Stimulated activated CD4-positive, alpha-beta T cell treated with anti-CD3 and anti-CD28 coated beads, Interleukin-4, amount 100 ng/mL, for 24 hours (primary cell): ENCODE data around the gene HOMER2.
"Not testable (repeated sequence)": the region's sequence is repeated elsewhere in the genome, so short reads cannot be mapped to it uniquely, and the experiment has no call there.

Source experiments
- DNase-seq: peaks from one replicate; pipeline ENCODE4 v3.0.0-alpha.2; 2020

HOMER2 gene

GRCh38 chr15:82952158-82953081, at the start of gene HOMER2:
HOMER2 (minus strand) TSS chr15:82952720; CDS start chr15:82952535, 185 bp downstream.
- DNase-seq = no peak

- DNase-seq = not testable (repeated sequence)
Observed at GRCh38 chr15:83000672-83001031, 48.1 kb upstream of the HOMER2 start.

- DNase-seq = peak; percentile 30
Observed at GRCh38 chr15:82999905-83000671, 47.6 kb upstream of the HOMER2 start.

- no peak for DNase-seq
Observed at GRCh38 chr15:82999426-82999825, 46.9 kb upstream of the HOMER2 start.

- DNase-seq = no peak
Observed at GRCh38 chr15:82995938-82996337, 43.4 kb upstream of the HOMER2 start.

GRCh38 chr15:82995076-82995475, 42.6 kb upstream of the HOMER2 start:
- no peak for DNase-seq

- no peak for DNase-seq
Observed at GRCh38 chr15:82993144-82993543, 40.6 kb upstream of the HOMER2 start.

GRCh38 chr15:82992436-82992998, 40.0 kb upstream of the HOMER2 start:
- DNase-seq = no peak

- no peak for DNase-seq
Observed at GRCh38 chr15:82986442-82986780, 33.9 kb upstream of the HOMER2 start.

GRCh38 chr15:82985688-82986441, 33.3 kb upstream of the HOMER2 start, which contains the start of gene RAMAC:
RAMAC (plus strand) TSS chr15:82986210; CDS start chr15:82989019, 2,809 bp downstream.
- DNase-seq = peak; percentile 94

GRCh38 chr15:82980981-82981380, 28.5 kb upstream of the HOMER2 start:
- DNase-seq = no peak

GRCh38 chr15:82979726-82980125, 27.2 kb upstream of the HOMER2 start:
- DNase-seq = no peak

GRCh38 chr15:82978438-82978837, 25.9 kb upstream of the HOMER2 start:
- no peak for DNase-seq

- no peak for DNase-seq
Observed at GRCh38 chr15:82977076-82977475, 24.6 kb upstream of the HOMER2 start.

- no peak for DNase-seq
Observed at GRCh38 chr15:82972990-82973389, 20.5 kb upstream of the HOMER2 start.

GRCh38 chr15:82971218-82971984, 18.9 kb upstream of the HOMER2 start:
- DNase-seq = no peak

GRCh38 chr15:82970696-82971095, 18.2 kb upstream of the HOMER2 start:
- no peak for DNase-seq

GRCh38 chr15:82970078-82970686, 17.7 kb upstream of the HOMER2 start:
- no peak for DNase-seq

- DNase-seq = no peak
Observed at GRCh38 chr15:82969353-82969752, 16.8 kb upstream of the HOMER2 start.

- no peak for DNase-seq
Observed at GRCh38 chr15:82968066-82968465, 15.5 kb upstream of the HOMER2 start.

- DNase-seq = no peak
Observed at GRCh38 chr15:82966671-82967071, 14.2 kb upstream of the HOMER2 start.

GRCh38 chr15:82964890-82965289, 12.4 kb upstream of the HOMER2 start:
- DNase-seq = no peak
